H1 (cell line): Measurements from ENCODE around the gene MRPS25. TPM values are rescaled to one million over a fixed set of nuclear protein-coding genes. Genes with fewer than 3 reads are reported as not detected.

Experiments
- CHD7 ChIP-seq: fragments of 300-600 bp; sonication (generic); IDR thresholded peaks from 2 replicates; pipeline ENCODE4 v1.7.1; 2012; ENCODE audit warnings: low read length, moderate library complexity, mild to moderate bottlenecking, inconsistent platforms; ENCODE audit not compliant: insufficient replicate concordance
- polyA plus RNA-seq, 7 experiments: library from polyadenylated mRNA; depleted of rRNA in 3 of 7; stranded (reverse) in 5 of 7; unstranded in 2 of 7; fragments of >200 nt in 5 of 7; fragments of 200-250 nt in 2 of 7; gene quantifications; 1 replicate in 5 of 7; 2 replicates in 1 of 7; 4 replicates in 1 of 7; pipeline versions ENCODE4 v1.2.1 to v1.2.3, GENCODE V29; 2011 to 2013; ENCODE audit warnings: missing spikeins in 2 of 7, mixed read lengths in 2 of 7
- total RNA-seq: library from RNA; stranded (reverse); fragmentation: NEBNext Ultra II Directional; extraction: Animal tissue kit (Norgen Biotek cat#: 25700); gene quantifications from 2 replicates; pipeline ENCODE4 v1.2.1, GENCODE V29; 2021

MRPS25 gene
- total and polyA plus RNA-seq, 2 of the 8 experiments (the other 6 are each of a cell fraction or from before 2014, with no cell fraction given), result 23.0 to 56.5 TPM

GRCh38 chr3:15050405-15051092, 14.6 kb downstream of the MRPS25 start (continued):
- no peak for TF ChIP-seq CHD7
